PFSK-1 (cell line): Measurements from ENCODE around the gene LIN7B.

ENCODE experiments used
- FOXP2 ChIP-seq: optimal IDR thresholded peaks from 2 replicates; pipeline ENCODE3; 2011; ENCODE audit warnings: borderline replicate concordance, control low read depth, inconsistent platforms; ENCODE audit not compliant: insufficient read depth; ENCODE audit errors: extremely low read length, extremely low read depth
- POLR2AphosphoS5 ChIP-seq: IDR thresholded peaks from 2 replicates; pipeline ENCODE4 v1.6.1; 2012; ENCODE audit warnings: low read depth, mild to moderate bottlenecking, control low read depth, low read length, moderate library complexity
- REST ChIP-seq, 2 experiments: IDR thresholded peaks; 2 replicates each; pipeline versions ENCODE4 v1.6.1 to v1.8.0; 2011 to 2012; ENCODE audit warnings: low read depth in 2 of 2, low read length in 2 of 2, control low read depth in 1 of 2, inconsistent platforms in 1 of 2, mild to moderate bottlenecking in 1 of 2, moderate library complexity in 1 of 2; ENCODE audit not compliant: insufficient read depth in 1 of 2
- SIN3A ChIP-seq: IDR thresholded peaks from 2 replicates; pipeline ENCODE4 v1.6.1; 2012; ENCODE audit warnings: mild to moderate bottlenecking, low read length, moderate library complexity, borderline replicate concordance; ENCODE audit not compliant: insufficient read depth
- TAF1 ChIP-seq: IDR thresholded peaks from 2 replicates; pipeline ENCODE4 v1.6.1; 2012; ENCODE audit warnings: low read length, control low read depth, borderline replicate concordance; ENCODE audit not compliant: insufficient read depth

GRCh38 chr19:49149652-49150105 lies 35.5 kb downstream of the LIN7B start:
- TF ChIP-seq TAF1 (peak; percentile 18; the same call in 1 of the 2 replicates), POLR2AphosphoS5 (peak; percentile 62), SIN3A (no peak), REST (IDR thresholded peaks at IDR 0.05; ENCODE audit: insufficient read depth in 1 of 2, low read depth in 2 of 2, low read length in 2 of 2) (no peak), FOXP2 (no peak)
